Spleen (tissue), 7 donors: Measurements from ENCODE around the gene PPP1R16B.

Source experiments
- POLR2A ChIP-seq, 3 donors: fragments of 450-650 bp; IDR thresholded peaks; one replicate each; pipeline ENCODE4 v1.5.1; 2017; ENCODE audit warnings: antibody characterized with exemption in 3 of 3, mild to moderate bottlenecking in 1 of 3
- POLR2AphosphoS5 ChIP-seq, 3 donors: sonication (generic); formaldehyde crosslinking; IDR thresholded peaks; one replicate each; pipeline ENCODE4 v1.5.1; 2017; ENCODE audit warnings: antibody characterized with exemption in 3 of 3
- TF ChIP-seq, protein P1 (sequence below), 11 experiments: fragments of 200-600 bp in 7 of 11; fragments of 450-650 bp in 4 of 11; sonication (generic) in 4 of 11; IDR thresholded peaks in 8 of 11; conservative IDR thresholded peaks in 3 of 11; 1 replicate in 7 of 11; 2 replicates in 4 of 11; pipeline versions ENCODE4 v1.4.0 to v1.8.0; 2016 to 2021; ENCODE audit warnings: antibody characterized with exemption in 11 of 11, inconsistent platforms in 4 of 11, mild to moderate bottlenecking in 1 of 11
- donor health status: DM: no; HTN: no; CAD: no; lungs with moderate emphysema.
- donor health status: DM: no; HTN: no; CAD: no.
- donor health status: DM: no; HTN: no; CAD: no.

DNA sequence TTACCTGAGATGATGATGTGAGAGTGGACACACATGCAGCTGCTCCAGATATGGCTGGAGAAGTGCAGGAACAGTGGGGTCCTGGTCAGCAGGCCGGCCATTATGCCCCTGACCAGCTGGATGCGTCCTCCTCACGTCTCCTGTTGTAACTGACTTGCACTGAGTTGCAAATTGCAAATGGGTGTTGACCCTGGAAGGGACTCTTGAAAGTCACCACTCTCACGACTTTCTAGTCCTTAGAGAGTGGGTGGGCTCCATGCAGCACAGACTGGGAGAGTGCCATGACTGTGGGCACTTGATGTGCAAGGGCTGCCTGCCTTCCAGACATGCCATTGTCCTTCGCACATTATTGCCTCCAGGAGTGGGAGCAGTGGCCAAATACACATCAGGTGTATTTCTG, 131.5 kb downstream of the PPP1R16B start:
- TF ChIP-seq, protein P1, sequence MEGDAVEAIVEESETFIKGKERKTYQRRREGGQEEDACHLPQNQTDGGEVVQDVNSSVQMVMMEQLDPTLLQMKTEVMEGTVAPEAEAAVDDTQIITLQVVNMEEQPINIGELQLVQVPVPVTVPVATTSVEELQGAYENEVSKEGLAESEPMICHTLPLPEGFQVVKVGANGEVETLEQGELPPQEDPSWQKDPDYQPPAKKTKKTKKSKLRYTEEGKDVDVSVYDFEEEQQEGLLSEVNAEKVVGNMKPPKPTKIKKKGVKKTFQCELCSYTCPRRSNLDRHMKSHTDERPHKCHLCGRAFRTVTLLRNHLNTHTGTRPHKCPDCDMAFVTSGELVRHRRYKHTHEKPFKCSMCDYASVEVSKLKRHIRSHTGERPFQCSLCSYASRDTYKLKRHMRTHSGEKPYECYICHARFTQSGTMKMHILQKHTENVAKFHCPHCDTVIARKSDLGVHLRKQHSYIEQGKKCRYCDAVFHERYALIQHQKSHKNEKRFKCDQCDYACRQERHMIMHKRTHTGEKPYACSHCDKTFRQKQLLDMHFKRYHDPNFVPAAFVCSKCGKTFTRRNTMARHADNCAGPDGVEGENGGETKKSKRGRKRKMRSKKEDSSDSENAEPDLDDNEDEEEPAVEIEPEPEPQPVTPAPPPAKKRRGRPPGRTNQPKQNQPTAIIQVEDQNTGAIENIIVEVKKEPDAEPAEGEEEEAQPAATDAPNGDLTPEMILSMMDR (IDR thresholded peaks at IDR 0.05 in 8 of 11, conservative IDR thresholded peaks at IDR 0.05 in 3 of 11) = no peak
- no peak for TF ChIP-seq POLR2A (IDR thresholded peaks at IDR 0.05)
- TF ChIP-seq POLR2AphosphoS5 (IDR thresholded peaks at IDR 0.05) = no peak
